ENCODE data around the gene RHEBL1.

Gene RHEBL1

GRCh38 chr12:49069507-49070346 lies at the start of gene RHEBL1:
Gene RHEBL1, minus strand, starts transcription at chr12:49069979. Its CDS starts 194 bp downstream, at chr12:49069785.
- peak; percentile 99 to 100 (median 99) for DNase-seq

GRCh38 chr12:49111206-49111605 lies 41.4 kb upstream of the RHEBL1 start:
- no peak for DNase-seq

GRCh38 chr12:49110464-49111155 lies 40.8 kb upstream of the RHEBL1 start, which contains the start of gene LMBR1L:
Gene LMBR1L, minus strand, starts transcription at chr12:49110847. Its CDS starts 292 bp downstream, at chr12:49110555.
- DNase-seq, result peak; percentile 99 to 100 (median 99)

- DNase-seq, result peak; percentile 26 to 73 (median 68)
These were observed 40.1 kb upstream of the RHEBL1 start for GRCh38 chr12:49109641-49110463.

- no peak for DNase-seq
These were observed 39.2 kb upstream of the RHEBL1 start for GRCh38 chr12:49108958-49109404.

- no peak for DNase-seq
These were observed 35.8 kb upstream of the RHEBL1 start for GRCh38 chr12:49105504-49106084.

GRCh38 chr12:49104822-49105221 lies 35.0 kb upstream of the RHEBL1 start:
- DNase-seq, result no peak

GRCh38 chr12:49100380-49100779 lies 30.6 kb upstream of the RHEBL1 start:
- no peak for DNase-seq

- no peak for DNase-seq
These were observed 28.9 kb upstream of the RHEBL1 start for GRCh38 chr12:49098703-49099102.

- peak in 2 of 3 experiments; percentile 48 to 66 for DNase-seq
These were observed 28.3 kb upstream of the RHEBL1 start for GRCh38 chr12:49098035-49098451.

GRCh38 chr12:49097381-49097780 lies 27.6 kb upstream of the RHEBL1 start:
- DNase-seq, result no peak

GRCh38 chr12:49094975-49095365 lies 25.2 kb upstream of the RHEBL1 start:
- no peak for DNase-seq

- peak; percentile 53 to 81 (median 78) for DNase-seq
These were observed 24.6 kb upstream of the RHEBL1 start, which contains the start of gene DHH for GRCh38 chr12:49094160-49094974. Gene DHH, minus strand, starts transcription at chr12:49094801. Its CDS starts 289 bp downstream, at chr12:49094512.

GRCh38 chr12:49093792-49094159 lies 24.0 kb upstream of the RHEBL1 start:
- peak; percentile 21 to 72 (median 62) for DNase-seq

GRCh38 chr12:49092816-49093406 lies 23.1 kb upstream of the RHEBL1 start:
- DNase-seq, result no peak

- peak; percentile 47 to 63 (median 59) for DNase-seq
These were observed 22.5 kb upstream of the RHEBL1 start for GRCh38 chr12:49092086-49092815.

- DNase-seq, result no peak
These were observed 22.0 kb upstream of the RHEBL1 start for GRCh38 chr12:49091836-49092085.

- no peak for DNase-seq
These were observed 21.5 kb upstream of the RHEBL1 start for GRCh38 chr12:49091056-49091835.

All from NCI-H1417 (cell line).